ENCODE measurements around the gene BYSL.

Gene BYSL

DNA sequence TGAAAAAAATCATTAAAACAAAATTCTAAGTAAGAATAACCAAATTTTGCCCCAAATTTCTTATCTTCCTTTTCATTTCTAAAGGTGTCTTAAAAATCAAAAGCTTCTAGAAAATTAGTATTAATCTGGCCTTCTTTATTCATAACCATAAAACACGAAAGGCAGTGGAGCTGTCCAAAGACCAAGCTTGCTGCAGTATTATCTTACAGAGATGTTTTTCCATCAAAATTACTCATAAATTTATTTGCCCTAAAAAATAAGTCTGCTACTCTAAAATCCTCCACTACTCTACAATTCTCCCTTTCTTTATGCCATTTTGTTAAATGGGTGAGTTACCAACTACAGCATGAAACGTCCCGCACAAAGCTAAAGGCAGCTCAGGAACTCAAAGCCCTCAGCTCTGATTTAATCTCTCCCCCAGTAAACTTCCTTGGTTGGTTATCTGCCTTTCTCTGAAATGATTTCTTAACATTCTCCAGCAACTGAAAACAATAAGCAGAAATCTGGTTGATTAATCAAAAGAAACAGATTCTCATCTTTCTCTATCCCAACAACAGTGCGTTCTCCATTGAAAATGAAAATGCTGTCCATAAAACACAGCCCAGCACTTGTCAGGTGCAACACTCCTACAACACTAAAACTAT lies 28.3 kb upstream of the BYSL start:
- TF ChIP-seq, protein P1, sequence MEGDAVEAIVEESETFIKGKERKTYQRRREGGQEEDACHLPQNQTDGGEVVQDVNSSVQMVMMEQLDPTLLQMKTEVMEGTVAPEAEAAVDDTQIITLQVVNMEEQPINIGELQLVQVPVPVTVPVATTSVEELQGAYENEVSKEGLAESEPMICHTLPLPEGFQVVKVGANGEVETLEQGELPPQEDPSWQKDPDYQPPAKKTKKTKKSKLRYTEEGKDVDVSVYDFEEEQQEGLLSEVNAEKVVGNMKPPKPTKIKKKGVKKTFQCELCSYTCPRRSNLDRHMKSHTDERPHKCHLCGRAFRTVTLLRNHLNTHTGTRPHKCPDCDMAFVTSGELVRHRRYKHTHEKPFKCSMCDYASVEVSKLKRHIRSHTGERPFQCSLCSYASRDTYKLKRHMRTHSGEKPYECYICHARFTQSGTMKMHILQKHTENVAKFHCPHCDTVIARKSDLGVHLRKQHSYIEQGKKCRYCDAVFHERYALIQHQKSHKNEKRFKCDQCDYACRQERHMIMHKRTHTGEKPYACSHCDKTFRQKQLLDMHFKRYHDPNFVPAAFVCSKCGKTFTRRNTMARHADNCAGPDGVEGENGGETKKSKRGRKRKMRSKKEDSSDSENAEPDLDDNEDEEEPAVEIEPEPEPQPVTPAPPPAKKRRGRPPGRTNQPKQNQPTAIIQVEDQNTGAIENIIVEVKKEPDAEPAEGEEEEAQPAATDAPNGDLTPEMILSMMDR (IDR thresholded peaks at IDR 0.05; ENCODE audit: insufficient read depth, low read length, poor library complexity, severe bottlenecking): no peak
- no peak for DNase-seq (ENCODE audit: extremely low read depth, insufficient read length)
- Histone ChIP-seq H3K36me3 (ENCODE audit: control insufficient read depth, insufficient read depth, low read length) (no peaks in the 10 kb centered on the region), H3K4me3 (replicated peaks; ENCODE audit: low read depth, low read length) (no peak overlapping the region), H3K27me3 (replicated peaks; ENCODE audit: control insufficient read depth, insufficient read depth, low read length) (no peaks in the 10 kb centered on the region)

GRCh38 chr6:41894366-41895299 lies 26.7 kb upstream of the BYSL start:
- DNase-seq (ENCODE audit: extremely low read depth, insufficient read length): no peak
- no peaks in the 10 kb centered on the region for H3K36me3 ChIP-seq (ENCODE audit: control insufficient read depth, insufficient read depth, low read length)
- H3K4me3 ChIP-seq (replicated peaks; ENCODE audit: low read depth, low read length): peak overlapping the region; percentile 80
- TF ChIP-seq, protein P1 (IDR thresholded peaks at IDR 0.05; ENCODE audit: insufficient read depth, low read length, poor library complexity, severe bottlenecking): no peak
- H3K27me3 ChIP-seq (replicated peaks; ENCODE audit: control insufficient read depth, insufficient read depth, low read length): no peaks in the 10 kb centered on the region

- TF ChIP-seq, protein P1 (IDR thresholded peaks at IDR 0.05; ENCODE audit: insufficient read depth, low read length, poor library complexity, severe bottlenecking): no peak
- H3K36me3 ChIP-seq (ENCODE audit: control insufficient read depth, insufficient read depth, low read length): no peaks in the 10 kb centered on the region
Measured at GRCh38 chr6:41895300-41896233, 25.7 kb upstream of the BYSL start, which contains the start of gene USP49. Gene USP49, minus strand, starts transcription at chr6:41895375. Its CDS starts 88,392 bp downstream, at chr6:41806983.

DNA sequence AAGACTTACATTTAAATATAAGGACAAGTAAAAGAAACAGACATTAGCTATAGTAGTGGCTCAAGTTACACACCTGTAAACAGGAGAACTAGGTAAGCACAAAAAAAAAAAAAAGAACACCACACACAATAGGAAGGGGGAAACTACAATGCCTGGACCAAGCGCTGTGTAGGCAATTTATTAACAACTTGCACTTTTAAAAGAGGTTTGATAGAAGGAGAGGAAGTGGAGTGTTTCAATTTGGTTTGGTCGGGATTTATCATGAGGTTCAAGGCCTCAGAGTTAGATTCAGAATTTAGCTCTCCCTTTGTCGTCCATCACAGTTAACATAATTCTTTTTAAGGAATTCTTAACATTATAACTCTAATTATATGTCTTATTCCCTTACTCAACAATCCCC lies 25.0 kb upstream of the BYSL start:
- DNase-seq (ENCODE audit: extremely low read depth, insufficient read length): no peak
- peak overlapping the region; percentile 80 for H3K4me3 ChIP-seq (replicated peaks; ENCODE audit: low read depth, low read length)
- H3K36me3 ChIP-seq (ENCODE audit: control insufficient read depth, insufficient read depth, low read length): no peaks in the 10 kb centered on the region
- H3K27me3 ChIP-seq (replicated peaks; ENCODE audit: control insufficient read depth, insufficient read depth, low read length): no peaks in the 10 kb centered on the region
- TF ChIP-seq, protein P1 (IDR thresholded peaks at IDR 0.05; ENCODE audit: insufficient read depth, low read length, poor library complexity, severe bottlenecking): no peak

More at GRCh38 chr6:41895300-41896233, 25.7 kb upstream of the BYSL start, which contains the start of gene USP49:
- peak within 1 kb of the TSS; percentile 80 for H3K4me3 ChIP-seq (replicated peaks; ENCODE audit: low read depth, low read length)
- H3K27me3 ChIP-seq (replicated peaks; ENCODE audit: control insufficient read depth, insufficient read depth, low read length): no peaks in the 10 kb centered on the region
- peak; percentile 91 for DNase-seq (ENCODE audit: extremely low read depth, insufficient read length)

DNA sequence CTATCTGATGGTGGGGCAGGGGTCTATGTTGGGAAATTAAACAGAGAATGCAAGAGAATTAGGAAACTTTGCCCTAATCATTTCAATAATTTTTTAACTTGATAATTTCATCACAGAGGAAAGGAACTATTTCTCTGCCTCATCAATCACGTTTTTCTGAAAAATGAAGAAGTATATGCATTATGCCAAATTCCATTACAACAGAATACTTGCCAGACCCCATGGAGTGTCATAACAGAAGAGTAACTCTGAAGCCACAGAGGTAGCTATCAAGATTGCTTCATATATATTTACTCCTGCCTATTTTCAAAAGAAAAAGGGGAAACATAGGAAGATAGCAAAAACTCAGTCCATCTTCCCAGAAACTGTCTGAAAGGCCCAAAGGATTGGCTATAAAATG lies 20.4 kb upstream of the BYSL start:
- no peak for DNase-seq (ENCODE audit: extremely low read depth, insufficient read length)
- Histone ChIP-seq H3K4me3 (replicated peaks; ENCODE audit: low read depth, low read length) (no peak overlapping the region), H3K36me3 (ENCODE audit: control insufficient read depth, insufficient read depth, low read length) (no peaks in the 10 kb centered on the region), H3K27me3 (replicated peaks; ENCODE audit: control insufficient read depth, insufficient read depth, low read length) (no peaks in the 10 kb centered on the region)
- TF ChIP-seq, protein P1 (IDR thresholded peaks at IDR 0.05; ENCODE audit: insufficient read depth, low read length, poor library complexity, severe bottlenecking): no peak
